GM21619 (cell line): Measurements from ENCODE around the gene ZCCHC14.
A peak's percentile ranks its signal among the peaks of the same experiment; 100 is the strongest.
"Not testable (repeated sequence)": the region's sequence is repeated elsewhere in the genome, so short reads cannot be mapped to it uniquely, and the experiment has no call there.

ENCODE experiments used
- ATAC-seq: cut with Tn5 transposase; IDR thresholded peaks from one replicate; pipeline ENCODE4 v1.9.1; 2021; ENCODE audit not compliant: unreplicated experiment

Gene ZCCHC14

DNA sequence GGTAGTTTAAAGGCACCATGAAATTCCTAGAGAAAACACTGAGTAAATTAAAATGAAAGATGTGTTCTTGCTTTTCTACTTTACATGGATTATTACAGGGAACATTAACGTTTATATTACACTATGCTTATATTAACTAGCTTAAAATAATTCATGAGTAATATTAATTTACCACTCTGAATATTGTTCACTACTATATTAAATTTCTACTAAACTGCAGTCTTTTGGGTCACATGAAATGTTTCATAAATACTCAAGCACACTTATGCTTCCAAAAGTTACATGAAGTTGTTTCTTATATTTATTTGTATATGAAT lies 104.0 kb downstream of the ZCCHC14 start:
- no peak for ATAC-seq

DNA sequence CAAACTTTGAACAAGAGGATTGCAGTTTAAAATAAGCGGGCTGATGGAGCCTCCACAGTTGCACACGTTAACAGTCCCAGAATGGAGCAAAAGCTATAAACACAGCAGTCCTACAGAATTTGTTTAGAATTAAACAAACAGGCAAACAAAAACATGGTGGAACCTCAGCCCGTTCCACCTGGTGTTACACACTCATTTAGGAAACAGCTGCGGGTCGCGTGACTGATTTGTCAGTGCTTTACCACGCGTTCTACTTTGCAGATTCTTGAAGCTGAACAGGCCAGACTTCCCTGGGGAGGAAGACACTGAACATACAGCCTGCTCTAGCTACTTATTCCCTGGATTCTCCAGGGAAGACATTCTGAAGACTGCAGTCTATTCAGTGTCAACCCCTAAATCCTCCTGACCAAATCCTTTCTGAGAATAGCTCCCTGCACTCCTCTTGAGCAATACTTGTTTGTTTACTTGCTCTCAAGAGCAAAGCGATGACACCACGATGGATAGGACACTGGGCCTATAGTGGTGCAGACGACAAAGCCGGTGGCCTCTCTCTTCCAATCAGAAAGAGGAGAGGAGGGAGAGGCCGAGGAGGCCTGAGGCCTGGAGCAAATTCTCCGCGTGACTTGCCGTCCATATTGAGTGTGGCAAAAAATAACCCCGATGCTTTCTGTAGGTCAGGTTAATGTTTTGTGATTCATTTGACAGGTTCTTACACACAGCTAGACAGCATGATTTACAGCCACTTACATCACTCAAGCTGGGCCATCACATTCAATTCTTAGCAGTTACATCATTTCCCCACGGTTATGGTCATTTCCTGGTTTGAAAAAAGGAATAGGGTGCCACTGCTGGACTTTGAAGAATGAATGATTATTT lies 104.6 kb downstream of the ZCCHC14 start:
- peak; percentile 53 for ATAC-seq

DNA sequence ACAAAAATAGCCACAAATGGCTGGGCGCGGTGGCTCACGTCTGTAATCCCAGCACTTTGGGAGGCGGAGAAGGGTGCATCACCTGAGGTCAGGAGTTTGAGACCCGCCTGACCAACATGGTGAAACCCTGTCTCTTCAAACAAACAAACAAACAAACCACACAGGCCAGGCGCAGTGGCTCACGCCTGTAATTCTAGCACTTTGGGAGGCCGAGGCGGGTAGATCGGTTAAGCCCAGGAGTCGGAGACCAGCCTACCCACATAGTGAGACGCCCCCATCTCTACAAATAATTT lies 108.0 kb downstream of the ZCCHC14 start:
- not testable (repeated sequence) for ATAC-seq

DNA sequence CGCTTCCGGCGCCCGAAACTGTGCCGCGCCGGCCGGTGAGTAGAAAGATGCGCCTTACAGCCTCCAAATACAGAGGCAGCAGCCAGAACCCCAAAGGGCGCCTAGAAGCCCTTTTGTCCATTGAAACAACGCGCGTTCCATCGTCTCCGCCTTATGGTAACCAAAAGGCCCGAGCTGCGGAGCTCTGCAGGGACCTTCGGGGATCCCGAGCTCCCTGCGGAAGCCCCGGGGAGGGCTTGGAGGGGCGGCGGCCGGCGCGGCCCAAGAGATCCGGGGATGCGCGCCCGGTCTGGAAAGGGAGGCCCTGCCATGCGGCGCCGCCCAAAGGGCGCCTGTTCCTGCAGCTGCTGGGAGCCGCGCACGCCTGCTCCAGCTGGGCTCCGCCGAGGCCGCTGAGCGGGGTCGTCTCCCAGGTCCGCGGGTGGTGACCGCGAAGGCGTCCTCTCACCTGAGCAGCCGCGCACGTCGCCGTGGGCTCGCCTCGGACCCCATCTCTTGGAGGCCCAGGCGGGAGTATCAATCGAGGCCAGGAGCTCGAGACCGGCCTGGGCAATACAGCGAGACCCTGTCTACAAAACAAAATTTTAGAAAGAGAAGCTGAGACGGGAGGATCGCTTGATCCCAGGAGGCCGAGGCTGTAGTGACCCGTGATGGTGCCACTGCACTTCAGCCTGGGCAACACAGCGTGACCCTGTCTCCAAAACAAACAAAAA lies 108.5 kb downstream of the ZCCHC14 start:
- peak; percentile 1 for ATAC-seq

DNA sequence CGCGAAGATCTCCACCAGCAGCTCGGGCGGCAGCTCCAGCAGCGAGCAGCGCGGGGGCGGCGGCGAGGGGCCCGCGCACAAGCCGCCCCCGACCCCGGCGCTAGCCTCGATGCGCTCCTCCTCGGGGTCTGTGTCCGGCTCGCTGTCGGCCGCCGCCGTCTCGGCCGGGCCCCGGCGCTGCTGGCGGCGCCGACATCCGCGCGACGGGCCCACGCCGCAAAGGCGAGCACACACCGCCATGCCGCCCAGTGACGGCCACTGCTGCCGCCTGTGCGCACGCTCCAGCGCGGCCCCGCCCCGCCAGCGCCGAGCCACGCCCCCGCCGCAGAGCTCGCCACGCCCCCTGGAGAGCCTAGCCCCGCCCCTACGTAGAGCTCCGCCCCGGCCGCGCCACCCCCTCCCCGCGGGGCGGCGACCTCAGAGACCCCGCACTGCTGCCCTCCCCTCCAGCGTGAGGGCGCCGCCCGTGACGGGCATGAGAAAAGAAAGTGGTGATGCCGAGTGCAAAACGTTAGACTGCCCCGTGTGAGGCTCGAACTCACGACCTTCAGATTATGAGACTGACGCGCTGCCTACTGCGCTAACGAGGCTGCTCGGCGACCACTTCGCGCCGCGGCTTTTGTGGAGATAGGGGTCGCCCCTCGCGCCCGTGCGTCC lies 109.2 kb downstream of the ZCCHC14 start, which contains the start of gene FBXO31:
Gene FBXO31 (minus strand): TSS at position 272 of the 657 bp plus-strand sequence. CDS start 32 bp downstream, at position 240.
- peak; percentile 32 for ATAC-seq

DNA sequence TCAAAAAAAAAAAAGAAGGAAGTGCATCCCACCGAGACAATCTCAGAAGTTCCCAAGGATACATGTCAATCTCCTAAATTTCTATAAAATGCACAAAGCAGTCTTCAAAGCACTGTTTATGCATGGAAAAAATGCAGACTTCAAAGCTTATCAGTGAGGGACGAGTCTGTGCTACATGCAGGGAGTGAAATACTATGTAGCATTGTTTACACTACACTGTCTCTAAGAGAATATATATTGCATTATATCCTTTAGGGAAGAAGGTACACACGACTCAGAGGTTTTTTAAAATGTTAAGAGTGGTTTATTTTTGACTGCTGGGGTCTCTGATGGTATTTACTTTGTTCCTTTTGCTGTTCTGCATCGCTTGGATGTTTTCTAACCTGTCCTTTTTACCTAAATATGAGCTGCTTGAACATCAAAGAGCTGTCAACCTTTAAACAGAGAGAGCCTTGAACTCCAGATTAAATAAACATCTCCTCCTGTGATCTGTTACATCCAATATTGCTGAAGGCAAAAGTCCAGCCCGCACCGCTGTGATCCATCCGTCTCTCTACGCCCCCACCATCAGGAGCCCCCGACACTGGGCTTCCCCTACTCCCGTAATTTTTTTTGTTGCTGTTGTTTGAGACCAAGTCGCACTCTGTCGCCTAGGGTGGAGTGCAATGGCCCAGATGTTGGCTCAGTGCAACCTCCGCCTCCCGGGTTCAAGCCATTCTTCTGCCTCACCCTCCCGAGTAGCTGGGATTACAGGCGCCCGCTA lies 110.6 kb downstream of the ZCCHC14 start:
- ATAC-seq: no peak

DNA sequence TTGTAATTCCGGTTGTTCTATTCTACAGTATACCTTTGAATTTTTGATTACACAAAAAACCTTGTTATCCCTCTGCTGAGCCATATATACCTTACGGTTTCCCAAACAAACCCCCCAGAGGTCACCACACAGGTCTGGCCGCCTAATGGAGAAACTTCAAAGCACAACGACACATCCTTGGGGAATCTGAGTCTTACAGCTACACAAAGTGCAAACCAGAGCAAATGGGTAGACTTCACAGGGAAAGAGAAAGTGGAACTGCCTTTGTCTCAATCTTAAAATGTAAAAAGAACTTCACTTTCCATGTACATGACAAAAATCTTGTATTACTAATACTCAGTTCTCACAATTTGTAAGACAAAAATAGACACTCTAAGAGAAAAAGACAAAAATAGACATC lies 111.9 kb downstream of the ZCCHC14 start:
- no peak for ATAC-seq

DNA sequence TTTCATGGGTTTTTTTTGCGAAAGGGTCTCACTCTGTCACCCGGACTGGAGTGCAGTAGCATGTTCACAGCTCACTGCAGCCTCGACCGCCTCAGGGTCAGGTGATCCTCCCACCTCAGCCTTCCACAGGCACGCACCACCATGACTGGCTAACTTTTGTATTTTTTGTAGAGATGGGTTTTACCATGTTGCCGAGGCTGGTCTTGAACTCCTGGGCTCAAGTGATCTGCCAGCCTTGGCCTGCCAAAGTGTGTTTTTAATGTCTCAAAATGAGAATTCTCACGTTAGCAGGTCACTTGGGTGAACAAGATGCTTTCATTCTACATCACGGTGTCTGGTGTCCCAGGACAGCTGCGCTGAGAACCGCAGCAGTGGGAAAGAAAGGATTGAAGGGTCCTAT lies 112.4 kb downstream of the ZCCHC14 start:
- no peak for ATAC-seq

DNA sequence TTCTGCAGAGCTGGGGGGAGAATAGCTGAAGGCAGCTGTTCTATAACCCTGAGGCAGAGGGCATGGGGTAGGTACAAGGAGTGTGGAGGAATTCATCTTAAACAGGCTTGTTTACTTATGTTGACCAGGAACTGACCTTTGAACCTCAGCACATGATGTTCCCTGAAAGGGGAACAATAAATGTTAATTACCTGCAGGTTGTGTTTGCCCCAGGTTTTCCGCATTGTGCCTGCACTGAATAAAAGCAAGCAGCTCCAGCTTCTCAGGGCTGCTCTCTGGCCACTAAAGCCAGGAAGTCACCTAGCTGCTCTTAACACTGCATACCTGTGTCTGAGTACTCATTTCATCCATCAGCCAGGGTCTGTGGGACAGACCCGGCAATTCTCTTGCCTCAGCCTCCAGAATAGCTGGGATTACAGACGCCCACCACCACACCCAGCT lies 113.5 kb downstream of the ZCCHC14 start:
- ATAC-seq: not testable (repeated sequence)

DNA sequence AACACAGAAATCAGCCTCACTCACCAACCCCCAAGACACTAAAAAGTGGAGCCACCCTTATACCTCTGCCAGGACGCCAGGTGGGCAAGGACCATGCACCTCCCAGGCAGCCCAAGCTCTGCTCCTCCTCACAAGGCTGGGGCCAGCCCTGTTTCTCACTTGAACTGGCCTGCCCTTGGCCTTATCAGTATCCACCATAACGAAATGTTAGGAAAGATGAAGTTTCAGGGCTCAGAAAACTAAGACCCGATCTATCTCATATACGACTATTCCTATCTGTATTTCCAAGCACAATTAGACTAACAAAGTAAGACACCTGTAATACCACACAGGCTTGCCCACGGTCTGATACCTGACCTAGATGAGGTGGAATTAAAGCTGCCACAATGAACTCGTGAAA lies 116.2 kb downstream of the ZCCHC14 start:
- no peak for ATAC-seq

DNA sequence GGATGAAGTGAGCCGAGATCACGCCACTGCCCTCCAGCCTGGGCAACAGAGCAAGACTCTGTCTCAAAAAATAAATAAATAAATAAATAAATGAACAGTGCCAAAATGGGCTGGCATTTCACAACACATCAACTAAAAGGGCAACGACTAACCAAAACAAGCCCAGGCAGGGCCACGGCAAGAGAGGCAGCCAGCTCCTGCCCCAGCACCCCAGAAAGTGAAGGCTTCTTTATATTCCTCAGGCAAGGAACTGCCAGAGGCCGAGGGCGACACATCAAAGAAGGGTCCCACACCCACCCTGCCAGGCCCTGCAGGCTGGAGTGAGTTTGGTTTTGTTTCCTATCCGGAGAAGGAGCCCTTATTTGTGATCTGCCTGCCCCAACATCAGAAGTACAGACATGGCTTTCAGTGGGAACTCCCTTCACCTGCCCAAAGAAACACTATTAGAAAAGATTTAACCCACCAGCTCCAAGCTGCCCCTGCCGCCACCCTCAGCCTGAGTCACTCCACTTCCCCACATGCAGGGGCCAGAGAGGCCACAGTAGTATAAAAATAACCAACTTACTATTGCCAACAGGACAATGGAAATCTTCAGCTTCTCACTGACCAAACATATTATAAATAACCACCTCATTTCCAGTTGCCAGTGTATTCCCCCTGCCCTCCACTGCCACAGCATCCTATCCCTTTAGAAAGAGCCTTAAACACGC lies 117.2 kb downstream of the ZCCHC14 start:
- no peak for ATAC-seq

DNA sequence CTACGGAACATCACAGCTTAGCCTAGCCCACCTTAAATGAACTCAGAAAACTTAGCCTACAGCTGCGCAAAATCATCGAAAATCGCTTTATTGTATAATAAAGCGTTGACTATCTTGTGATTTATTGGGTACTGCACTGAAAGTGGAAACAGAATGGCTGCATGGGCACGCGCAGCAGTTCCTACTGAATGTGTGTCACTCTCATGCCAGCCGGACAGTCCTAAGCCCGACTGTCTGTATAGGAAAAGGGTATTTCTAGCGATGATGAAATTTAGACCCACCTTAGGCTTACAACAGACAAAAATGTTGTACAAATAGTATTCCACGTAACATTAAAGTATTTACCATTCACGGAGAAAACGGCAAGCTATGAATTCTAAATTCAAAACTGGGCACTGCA lies 118.5 kb downstream of the ZCCHC14 start:
- ATAC-seq: no peak

DNA sequence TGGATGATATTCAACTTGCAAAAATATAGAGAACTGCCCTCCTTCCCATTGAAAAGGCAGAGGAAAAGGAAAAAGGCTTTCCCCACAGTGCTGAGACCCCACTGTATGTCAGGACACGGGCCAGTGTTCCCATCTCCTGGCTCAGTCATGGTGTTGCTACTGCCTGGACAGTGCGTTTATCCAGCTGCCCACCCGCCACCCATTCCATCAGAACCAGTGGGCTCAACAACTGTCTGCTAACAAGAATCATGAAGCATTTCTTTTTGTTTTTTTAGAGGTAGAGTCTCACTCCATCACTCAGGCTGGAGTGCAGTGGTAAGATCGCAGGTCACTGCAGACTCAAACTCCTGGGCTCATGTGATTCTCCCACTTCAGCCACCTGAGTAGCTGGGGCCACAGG lies 120.5 kb downstream of the ZCCHC14 start:
- no peak for ATAC-seq

DNA sequence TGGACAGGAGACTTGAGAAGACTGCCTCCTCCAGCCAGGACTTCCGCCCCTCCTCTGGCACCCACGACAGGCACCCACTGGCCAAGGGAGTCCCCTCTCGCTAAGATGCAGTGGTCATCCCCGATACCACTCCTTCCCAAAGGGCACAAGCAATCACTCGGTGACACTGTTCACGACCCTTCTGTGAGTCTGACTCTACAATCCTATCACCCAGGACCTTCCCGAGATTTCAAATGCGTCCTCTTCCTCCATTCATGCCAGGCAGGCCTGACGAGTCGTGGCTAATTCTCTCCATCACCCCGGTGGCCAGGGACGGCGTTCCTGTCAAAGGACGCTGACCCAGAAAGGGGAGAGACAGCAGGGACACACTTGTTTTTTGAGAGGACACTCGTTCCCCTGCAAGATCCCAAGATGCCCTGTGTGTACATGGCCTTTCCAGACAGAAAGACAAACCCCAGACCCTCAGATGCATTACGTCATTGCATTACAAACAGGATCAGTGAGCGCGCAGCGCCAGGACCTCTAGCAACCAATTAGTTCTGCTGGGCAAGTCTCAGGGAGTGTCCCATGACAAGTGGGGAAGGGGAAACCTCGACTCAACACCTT lies 121.5 kb downstream of the ZCCHC14 start:
- no peak for ATAC-seq

DNA sequence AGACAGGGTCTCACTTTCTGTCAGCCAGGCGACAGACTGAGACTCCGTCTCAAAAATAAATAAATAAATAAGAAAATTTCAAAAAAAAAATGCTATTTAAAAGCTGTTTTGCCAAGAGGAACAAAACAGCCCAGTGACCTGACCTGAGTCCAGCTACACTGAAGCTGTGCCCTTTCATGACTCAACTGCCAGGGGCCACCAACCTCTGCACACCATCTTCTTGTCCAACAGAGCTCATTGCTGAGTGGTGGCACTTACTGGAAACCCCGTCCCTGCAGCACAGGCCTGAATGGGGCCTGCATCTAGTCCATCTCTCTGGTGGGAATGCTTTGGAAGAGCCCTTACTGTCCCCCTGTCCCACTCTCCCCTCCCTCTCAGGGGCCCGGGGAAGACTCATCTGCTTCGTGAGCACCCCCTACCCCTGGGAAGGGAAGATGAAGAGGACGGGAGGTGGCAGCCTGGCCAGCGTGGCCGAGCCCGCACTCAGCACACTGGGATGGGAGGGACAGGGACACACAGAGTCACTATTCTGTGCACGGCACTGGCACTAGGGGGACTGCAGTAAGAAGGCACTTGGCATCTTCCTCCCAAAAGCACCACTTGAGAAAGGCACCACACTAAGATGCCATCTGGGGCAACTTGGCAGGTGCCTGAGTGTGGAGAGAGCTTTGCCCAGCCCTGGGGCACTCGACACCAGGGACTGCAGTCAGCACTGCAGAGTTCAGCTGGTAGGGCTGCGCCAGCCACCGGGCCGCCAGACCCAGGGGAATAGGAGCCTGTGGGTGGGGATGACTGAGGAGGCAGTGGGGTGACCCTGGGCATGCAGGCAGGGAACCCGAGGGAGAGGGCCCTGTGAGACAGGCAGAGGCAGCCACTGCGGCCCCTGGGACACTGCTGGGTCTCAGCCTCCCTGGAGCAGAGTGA lies 122.8 kb downstream of the ZCCHC14 start:
- no peak for ATAC-seq

DNA sequence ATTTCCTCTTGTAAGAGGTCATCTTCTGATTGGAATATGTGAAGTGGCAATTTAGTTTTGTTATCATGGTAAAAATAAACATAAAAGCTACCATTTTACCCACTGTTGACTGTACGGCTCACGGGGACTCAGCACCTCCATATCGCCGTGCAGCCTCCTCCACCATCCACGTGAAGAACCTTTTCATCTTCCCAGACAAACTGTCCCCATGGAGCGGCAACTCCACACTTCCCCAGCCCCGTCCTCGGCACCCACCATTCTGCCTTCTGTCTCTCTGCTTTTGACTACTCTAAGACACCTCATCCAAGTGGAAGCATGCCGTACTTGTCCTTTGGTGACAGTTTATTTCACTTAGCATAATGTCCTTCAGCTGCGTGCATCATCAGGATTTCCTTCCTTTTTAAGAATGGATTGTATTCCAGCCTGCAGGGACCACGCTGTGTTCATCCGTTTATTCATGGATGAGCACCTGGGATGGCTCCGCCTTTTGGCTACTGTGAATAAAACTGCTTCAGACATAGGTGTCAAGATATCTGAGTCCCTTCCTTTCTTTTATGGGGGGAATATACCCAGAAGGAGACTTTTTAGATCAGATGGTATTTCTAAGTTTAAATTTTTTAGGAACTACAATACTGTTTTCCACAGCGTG lies 123.6 kb downstream of the ZCCHC14 start:
- ATAC-seq: no peak

DNA sequence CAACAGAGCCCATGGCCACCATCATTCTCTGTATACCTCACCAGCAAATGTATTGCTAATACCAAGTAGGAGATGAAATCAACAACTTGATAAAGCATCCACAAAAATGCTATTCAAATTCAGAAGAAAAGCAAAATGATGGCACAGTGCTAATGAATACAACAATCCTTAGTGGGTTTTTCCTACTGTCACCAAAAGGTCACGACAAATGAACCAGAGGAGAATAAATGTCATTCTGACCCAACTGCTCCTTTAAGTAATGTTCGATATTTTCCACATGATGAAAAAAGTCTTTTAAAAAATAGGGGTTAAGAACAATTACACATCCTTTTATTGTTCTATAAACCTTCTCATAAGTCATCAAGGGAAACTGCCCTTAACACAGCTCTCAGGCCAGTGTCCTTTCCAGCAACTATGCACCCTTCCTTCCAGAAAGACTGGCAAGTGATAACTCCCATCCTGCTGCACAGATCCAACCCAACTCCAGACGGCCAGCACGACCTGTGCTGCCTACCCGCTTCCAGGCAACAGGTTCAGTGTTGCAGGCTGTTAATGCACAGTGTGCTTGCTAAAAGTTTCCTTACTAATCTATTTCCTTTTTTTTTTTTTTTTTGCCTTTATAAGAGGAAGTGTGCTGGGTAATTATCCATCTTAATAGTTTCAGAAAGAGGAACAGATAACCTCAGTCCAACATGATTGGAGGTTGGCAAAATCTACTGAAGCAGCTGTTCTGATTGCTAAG lies 124.6 kb downstream of the ZCCHC14 start:
- ATAC-seq: no peak

DNA sequence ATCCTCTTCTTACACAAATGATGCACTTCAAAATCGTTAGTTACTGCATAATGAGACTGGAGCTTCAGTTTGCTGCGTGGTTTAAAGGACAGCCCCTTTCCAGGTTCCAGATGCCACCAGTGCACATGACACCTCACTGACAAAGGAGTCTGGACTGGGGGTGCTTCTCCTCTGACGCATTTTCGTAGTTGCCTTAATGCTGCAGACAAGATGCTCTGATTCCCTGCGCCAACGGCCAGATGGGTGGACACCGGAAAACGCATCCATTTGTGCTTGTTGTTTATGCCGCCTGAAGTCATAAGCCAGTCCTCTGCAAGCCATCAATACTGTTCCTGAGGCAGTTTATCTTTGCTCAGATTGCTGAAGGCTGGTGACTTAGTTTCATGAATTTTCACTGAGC lies 125.3 kb downstream of the ZCCHC14 start:
- no peak for ATAC-seq
